ENCODE results near the gene S1PR4.
"Not testable (repeated sequence)": the region's sequence is repeated elsewhere in the genome, so short reads cannot be mapped to it uniquely, and the experiment has no call there.

S1PR4 gene

DNA sequence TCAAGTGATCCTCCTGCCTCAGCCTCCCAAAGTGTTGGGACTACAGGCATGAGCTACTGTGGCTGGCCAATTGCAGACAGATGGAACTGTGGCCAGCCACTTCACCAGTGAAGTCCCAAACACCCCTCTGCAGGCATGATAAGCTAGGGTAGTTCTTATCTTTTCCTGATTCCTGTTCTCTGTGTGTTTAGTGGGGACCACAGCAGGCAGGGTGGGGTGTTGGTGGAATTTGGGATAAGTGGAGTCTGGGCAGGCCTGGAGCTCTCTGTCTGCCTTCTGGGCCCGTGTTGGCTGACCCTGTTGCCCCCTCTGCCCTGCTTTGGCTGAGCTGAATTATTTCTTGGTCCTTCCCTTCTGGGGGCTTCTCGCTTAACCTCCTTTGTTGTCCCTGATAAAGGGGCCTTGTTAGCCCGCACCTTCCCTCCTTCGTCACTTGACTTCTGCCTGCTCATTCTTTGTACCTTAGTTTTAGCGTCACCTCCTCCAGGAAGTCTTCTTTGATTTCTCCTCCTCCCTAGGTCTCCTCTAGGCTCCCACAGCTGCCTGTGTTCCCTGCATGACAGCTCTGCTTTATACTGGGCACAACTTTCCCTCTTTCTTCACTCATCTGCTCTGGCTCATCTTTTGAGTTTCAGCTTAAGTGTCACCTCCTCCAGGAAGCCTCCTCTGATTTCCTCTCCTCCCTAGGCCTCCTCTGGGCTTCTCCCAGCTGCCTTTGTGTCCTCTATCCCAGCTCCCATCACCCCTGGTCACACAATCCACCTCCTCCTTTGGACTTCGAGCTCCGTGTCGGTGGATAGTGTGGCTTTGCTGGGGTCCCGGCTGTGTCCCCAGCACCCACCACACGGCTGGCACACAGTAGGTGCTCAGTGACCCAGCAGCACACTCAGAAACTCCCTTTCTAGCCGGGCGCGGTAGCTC lies 5.4 kb downstream of the S1PR4 start:
- DNase-seq, result no peak

DNA sequence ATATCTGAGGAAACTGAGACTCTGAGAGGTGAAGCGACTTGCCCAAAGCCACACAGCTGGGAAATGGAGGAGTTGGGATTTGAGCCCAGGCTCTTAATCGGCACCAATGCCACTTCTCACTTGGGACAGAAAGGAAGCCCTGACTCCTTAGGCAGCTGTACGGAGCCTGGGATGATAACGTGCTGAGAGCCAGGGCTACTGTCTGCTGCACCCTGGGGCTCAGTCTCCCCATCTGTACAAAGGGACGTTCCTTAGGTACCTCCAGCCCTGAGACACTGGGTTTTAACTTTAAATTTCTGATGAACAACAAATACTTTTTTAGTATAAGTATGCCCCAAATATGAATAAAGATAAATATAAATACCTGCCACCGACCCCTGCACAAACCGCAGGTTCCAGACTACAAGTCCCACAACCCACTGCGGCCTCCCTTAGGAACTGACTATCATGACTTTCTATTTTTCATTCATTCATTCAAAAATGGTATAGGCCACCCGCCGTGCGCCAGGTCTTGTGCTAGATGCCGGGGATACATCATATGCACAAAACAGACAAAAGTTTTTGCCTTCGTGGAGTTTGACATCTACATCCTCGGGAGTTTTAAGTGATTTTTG lies 6.4 kb downstream of the S1PR4 start:
- peak in 1 of 2 experiments; percentile 71 for DNase-seq

DNA sequence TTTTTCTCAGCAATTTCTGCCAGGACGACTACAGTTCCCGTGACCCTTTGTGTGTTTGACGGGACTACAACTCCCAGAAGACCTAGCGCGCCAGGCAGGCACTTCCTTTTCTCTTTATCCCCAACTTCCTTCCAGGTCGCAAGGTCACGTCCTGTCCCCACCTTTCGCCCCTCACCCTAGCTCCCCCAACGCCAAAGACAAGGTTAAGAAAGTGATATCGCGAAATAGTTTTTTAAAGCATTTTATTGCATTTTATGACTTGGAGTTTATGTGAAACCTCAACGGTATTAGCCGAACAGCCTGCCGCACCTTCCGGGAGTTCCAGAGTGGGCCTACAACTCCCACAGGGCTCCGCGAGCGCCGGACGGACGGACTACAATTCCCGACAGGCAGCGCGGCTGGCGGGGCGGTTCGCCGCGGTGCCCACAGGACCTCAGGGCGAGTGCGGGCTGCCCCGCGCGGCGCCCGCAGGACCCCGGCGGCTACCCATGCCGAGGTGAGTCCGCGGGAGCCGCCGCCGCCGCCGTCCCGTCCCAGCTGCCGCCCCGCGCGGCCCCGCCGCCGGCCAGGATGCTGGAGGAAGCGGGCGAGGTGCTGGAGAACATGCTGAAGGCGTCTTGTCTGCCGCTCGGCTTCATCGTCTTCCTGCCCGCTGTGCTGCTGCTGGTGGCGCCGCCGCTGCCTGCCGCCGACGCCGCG lies 7.0 kb downstream of the S1PR4 start, which contains the start of gene NCLN:
TSS of gene NCLN (plus strand) at position 470 of the 699 bp plus-strand sequence. CDS start at position 571, 101 bp downstream.
- peak; percentile 89 to 91 for DNase-seq

GRCh38 chr19:3186160-3186688 lies 7.7 kb downstream of the S1PR4 start:
- no peak for DNase-seq

- no peak for DNase-seq
Measured at GRCh38 chr19:3186891-3187661, 8.5 kb downstream of the S1PR4 start.

- DNase-seq, result no peak
Measured at GRCh38 chr19:3187662-3188511, 9.3 kb downstream of the S1PR4 start.

- DNase-seq, result no peak
Measured at GRCh38 chr19:3188627-3189596, 10.3 kb downstream of the S1PR4 start.

DNA sequence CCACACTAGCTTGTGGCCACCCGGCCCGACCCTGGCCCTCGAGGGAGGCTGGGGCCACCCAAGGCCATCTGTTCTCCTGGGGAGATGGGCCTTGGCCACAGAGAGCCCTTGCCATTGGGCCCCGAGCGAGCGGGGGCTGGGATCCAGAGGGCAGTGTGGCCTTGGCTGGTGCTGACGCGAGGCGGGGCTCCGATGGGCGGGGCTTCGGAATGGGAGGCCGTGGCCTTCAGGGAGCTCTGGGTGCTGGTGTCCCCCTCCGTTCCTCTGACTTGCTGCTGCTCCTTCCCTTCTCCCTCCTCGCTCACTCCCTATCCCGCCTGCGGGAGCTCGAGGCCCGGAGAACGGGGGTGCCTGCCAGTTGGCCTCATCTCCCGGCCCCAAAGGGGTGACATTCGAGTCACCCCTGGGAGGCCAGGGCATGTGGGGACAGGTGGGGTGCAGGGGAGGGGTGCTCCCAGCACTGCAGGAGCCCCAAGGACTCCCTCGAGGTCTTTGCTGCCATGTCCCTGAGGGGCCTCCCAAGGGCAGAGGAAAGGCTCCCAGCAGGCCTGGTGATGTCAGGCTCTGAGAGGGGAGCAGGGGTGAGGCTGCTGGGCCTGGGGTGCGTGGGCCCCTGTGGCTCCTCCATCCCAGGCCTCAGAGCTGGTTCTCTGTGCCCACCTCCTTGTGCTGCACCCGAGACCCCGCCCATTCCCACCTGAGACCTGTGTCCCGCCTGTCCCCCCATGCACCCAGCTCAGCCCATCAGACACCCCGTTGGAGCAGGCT lies 11.3 kb downstream of the S1PR4 start:
- no peak for DNase-seq

DNA sequence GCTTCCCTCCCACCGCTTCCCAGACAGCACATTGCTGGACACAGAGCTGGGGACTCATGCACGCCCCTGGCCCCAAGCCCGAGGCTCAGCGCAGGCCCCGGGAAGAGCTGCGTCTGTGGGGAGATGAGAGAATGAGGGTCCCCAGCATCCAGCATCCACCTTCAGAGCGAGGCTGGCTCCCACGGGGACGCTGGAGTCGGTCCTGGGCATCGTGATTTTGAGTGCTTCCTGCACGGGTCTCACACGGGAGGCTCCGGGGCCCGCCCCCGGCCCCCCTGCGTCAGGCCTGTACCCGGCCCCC lies 11.9 kb downstream of the S1PR4 start:
- no peak for DNase-seq

- no peak for DNase-seq
Measured at GRCh38 chr19:3190921-3191805, 12.6 kb downstream of the S1PR4 start.

DNA sequence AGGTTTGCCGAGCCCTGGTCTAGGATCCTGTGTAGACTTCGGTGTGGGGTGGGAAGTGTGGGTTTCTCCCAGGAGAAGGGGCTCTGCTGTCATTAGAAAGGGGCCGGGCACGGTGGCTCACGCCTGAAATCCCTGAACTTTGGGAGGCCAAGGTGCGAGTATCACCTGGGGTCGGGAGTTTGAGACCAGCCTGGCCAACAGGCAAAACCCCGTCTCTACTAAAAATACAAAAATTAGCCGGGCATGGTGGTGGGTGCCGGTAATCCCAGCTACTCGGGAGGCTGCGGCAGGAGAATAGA lies 13.2 kb downstream of the S1PR4 start:
- not testable (repeated sequence) for DNase-seq

GRCh38 chr19:3192228-3192635 lies 13.7 kb downstream of the S1PR4 start:
- no peak for DNase-seq

- DNase-seq, result no peak
Measured at GRCh38 chr19:3192684-3193083, 14.1 kb downstream of the S1PR4 start.

- DNase-seq, result no peak
Measured at GRCh38 chr19:3193256-3194105, 14.9 kb downstream of the S1PR4 start.

DNA sequence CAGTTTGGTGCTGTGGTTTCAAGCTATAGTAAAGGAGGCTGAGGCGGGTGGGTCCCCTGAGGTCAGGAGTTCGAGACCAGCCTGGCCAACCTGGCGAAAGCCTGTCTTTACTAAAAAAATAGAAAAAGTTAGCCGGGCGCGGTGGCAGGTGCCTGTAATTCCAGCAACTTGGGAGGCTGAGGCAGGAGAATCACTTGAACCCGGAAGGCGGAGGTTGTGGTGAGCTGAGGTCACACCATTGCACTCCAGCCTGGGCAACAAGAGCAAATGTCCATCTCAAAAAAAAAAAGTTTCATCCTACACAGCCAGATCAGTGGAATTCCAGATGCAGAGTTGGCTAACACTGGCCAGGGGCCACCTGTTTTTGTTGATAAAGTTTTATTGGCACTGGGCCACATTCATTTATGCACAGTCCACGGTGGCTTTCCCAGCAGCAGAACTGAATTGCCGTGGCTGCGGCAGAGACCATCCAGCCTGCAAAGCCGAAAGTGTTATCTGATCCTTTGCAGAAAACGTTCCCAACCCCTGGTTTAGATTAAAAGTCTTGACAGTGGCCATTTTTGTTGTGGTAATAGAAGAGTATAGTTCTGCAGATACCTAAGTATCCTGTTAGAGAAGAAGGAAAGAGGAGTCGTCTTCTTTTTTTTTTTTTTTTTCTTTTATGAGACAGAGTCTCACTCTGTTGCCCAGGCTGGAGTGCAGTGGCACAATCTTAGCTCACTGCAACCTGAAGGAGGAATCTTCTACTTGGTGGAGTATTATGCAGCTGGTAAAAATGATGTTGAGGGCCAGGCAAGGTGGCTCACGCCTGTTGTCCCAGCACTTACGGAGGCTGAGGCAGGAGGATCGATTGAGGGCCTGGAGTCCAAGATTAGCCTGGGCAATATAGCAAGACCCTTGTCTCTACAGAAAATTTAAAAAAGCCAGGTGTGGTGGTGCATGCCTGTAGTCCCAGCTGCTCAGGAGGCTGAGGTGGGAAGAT lies 15.8 kb downstream of the S1PR4 start:
- DNase-seq, result no peak

Measured in SHP77 (cell line).